Measurements from ENCODE around the gene NOTUM. TPM values are rescaled to one million over a fixed set of nuclear protein-coding genes. Genes with fewer than 3 reads are reported as not detected.

The NOTUM gene
- total and polyA plus RNA-seq, 4 donors = 0.19 to 5.4 (median 1.6) TPM

DNA sequence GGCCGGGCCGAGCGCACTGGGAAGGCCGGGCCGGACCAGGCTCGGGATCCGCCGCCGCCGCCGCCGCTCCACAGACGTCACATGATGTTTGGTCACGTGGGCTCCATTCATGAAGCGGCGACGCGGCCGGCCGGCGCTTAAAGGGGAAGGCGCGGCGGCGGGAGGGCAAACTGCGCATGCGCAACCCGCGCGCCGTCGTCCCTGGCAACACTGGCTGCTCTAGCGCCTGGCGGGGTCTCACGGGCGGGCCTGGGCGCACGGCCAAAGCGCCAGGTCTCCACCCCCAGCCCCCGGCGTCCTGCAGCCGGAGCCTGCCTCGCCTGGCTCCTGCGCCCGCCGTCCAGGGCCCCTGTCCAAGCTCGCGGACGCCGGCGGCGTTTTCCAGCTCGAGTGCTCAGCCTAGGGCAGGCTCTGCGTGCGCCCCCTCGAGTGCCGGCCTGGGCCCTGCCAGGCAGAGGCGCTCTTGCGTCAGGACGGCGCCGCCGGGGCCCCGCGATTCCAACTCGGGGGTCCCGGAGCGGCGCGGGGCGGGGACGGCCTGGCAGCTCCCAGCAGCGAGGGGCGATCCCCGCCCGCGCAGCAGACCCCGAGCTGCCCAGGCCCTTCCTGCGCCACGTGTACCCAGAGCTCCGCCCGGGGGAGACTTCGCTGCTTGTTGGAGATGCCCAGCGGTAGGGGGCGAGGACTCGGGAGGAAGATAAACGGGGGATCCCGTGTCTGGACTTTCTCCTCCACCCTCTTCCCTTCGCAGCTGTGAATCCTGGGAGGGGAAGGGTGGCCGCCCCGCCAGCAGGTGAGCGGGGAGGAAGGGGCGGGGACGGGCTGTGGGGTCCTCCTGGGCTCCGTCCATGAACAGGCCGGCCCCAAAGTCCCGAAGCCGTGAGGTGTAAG, 33.1 kb downstream of the NOTUM start, which contains the start of gene MAFG:
Gene MAFG (minus strand): TSS at position 83 of the 891 bp plus-strand sequence. CDS start 4,550 bp downstream, outside the sequence.
- Histone ChIP-seq H3K27me3 (ENCODE audit: control insufficient read depth in 4 of 4, insufficient read depth in 4 of 4, low read length in 3 of 4) (no peaks in the 10 kb centered on the region), H3K4me3 (ENCODE audit: low read depth in 1 of 3, low read length in 3 of 3) (peak within 1 kb of the TSS; percentile 63 to 93 (median 75)), H3K36me3 (ENCODE audit: control insufficient read depth in 4 of 4, insufficient read depth in 3 of 4, low read depth in 1 of 4, low read length in 3 of 4) (no peaks in the 10 kb centered on the region), H3K4me1 (ENCODE audit: control insufficient read depth in 4 of 4, insufficient read depth in 4 of 4, low read length in 3 of 4) (peaks cover 23 to 62% (median 39%) of the 10 kb centered on the region in 4 donors), H3K9me3 (ENCODE audit: control insufficient read depth in 4 of 4, low read length in 3 of 4) (no peaks in the 10 kb centered on the region), H3K27ac (ENCODE audit: low read depth in 1 of 2, low read length in 2 of 2) (peak within 1 kb of the TSS; percentile 91 to 96), H3K9ac (ENCODE audit: low read depth in 1 of 2, low read length in 2 of 2) (peak within 1 kb of the TSS; percentile 55 to 86)
- TF ChIP-seq, protein P1, sequence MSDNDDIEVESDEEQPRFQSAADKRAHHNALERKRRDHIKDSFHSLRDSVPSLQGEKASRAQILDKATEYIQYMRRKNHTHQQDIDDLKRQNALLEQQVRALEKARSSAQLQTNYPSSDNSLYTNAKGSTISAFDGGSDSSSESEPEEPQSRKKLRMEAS (IDR thresholded peaks at IDR 0.05) = no peak
- TF ChIP-seq RAD21 (IDR thresholded peaks at IDR 0.05) (no peak), JUND (IDR thresholded peaks at IDR 0.05) (no peak), SP1 (IDR thresholded peaks at IDR 0.05) (no peak), YY1 (IDR thresholded peaks at IDR 0.05) (no peak), HNF4A (conservative IDR thresholded peaks at IDR 0.05) (no peak), RXRA (IDR thresholded peaks at IDR 0.05) (no peak), FOXA1 (IDR thresholded peaks at IDR 0.05) (no peak), EGR1 (IDR thresholded peaks at IDR 0.05; ENCODE audit: low read depth in 2 of 2) (no peak), GABPA (IDR thresholded peaks at IDR 0.05 in 1 of 2, conservative IDR thresholded peaks at IDR 0.05 in 1 of 2) (no peak), NR2F2 (IDR thresholded peaks at IDR 0.05) (no peak), FOXA2 (IDR thresholded peaks at IDR 0.05) (no peak), TAF1 (conservative IDR thresholded peaks at IDR 0.05) (no peak)
- TF ChIP-seq, protein P2, sequence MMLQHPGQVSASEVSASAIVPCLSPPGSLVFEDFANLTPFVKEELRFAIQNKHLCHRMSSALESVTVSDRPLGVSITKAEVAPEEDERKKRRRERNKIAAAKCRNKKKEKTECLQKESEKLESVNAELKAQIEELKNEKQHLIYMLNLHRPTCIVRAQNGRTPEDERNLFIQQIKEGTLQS (IDR thresholded peaks at IDR 0.05) = no peak
- TF ChIP-seq, protein P3, sequence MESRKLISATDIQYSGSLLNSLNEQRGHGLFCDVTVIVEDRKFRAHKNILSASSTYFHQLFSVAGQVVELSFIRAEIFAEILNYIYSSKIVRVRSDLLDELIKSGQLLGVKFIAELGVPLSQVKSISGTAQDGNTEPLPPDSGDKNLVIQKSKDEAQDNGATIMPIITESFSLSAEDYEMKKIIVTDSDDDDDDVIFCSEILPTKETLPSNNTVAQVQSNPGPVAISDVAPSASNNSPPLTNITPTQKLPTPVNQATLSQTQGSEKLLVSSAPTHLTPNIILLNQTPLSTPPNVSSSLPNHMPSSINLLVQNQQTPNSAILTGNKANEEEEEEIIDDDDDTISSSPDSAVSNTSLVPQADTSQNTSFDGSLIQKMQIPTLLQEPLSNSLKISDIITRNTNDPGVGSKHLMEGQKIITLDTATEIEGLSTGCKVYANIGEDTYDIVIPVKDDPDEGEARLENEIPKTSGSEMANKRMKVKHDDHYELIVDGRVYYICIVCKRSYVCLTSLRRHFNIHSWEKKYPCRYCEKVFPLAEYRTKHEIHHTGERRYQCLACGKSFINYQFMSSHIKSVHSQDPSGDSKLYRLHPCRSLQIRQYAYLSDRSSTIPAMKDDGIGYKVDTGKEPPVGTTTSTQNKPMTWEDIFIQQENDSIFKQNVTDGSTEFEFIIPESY (IDR thresholded peaks at IDR 0.05) = no peak
- TF ChIP-seq, protein P4, sequence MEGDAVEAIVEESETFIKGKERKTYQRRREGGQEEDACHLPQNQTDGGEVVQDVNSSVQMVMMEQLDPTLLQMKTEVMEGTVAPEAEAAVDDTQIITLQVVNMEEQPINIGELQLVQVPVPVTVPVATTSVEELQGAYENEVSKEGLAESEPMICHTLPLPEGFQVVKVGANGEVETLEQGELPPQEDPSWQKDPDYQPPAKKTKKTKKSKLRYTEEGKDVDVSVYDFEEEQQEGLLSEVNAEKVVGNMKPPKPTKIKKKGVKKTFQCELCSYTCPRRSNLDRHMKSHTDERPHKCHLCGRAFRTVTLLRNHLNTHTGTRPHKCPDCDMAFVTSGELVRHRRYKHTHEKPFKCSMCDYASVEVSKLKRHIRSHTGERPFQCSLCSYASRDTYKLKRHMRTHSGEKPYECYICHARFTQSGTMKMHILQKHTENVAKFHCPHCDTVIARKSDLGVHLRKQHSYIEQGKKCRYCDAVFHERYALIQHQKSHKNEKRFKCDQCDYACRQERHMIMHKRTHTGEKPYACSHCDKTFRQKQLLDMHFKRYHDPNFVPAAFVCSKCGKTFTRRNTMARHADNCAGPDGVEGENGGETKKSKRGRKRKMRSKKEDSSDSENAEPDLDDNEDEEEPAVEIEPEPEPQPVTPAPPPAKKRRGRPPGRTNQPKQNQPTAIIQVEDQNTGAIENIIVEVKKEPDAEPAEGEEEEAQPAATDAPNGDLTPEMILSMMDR (IDR thresholded peaks at IDR 0.05; ENCODE audit: low read depth, low read length, missing input control) = no peak
- TF ChIP-seq, protein P5, sequence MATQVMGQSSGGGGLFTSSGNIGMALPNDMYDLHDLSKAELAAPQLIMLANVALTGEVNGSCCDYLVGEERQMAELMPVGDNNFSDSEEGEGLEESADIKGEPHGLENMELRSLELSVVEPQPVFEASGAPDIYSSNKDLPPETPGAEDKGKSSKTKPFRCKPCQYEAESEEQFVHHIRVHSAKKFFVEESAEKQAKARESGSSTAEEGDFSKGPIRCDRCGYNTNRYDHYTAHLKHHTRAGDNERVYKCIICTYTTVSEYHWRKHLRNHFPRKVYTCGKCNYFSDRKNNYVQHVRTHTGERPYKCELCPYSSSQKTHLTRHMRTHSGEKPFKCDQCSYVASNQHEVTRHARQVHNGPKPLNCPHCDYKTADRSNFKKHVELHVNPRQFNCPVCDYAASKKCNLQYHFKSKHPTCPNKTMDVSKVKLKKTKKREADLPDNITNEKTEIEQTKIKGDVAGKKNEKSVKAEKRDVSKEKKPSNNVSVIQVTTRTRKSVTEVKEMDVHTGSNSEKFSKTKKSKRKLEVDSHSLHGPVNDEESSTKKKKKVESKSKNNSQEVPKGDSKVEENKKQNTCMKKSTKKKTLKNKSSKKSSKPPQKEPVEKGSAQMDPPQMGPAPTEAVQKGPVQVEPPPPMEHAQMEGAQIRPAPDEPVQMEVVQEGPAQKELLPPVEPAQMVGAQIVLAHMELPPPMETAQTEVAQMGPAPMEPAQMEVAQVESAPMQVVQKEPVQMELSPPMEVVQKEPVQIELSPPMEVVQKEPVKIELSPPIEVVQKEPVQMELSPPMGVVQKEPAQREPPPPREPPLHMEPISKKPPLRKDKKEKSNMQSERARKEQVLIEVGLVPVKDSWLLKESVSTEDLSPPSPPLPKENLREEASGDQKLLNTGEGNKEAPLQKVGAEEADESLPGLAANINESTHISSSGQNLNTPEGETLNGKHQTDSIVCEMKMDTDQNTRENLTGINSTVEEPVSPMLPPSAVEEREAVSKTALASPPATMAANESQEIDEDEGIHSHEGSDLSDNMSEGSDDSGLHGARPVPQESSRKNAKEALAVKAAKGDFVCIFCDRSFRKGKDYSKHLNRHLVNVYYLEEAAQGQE (IDR thresholded peaks at IDR 0.05) = no peak
- DNase-seq (ENCODE audit: low spot score) = peak; percentile 92
- 1% methylated on average over 98 of the region's 98 CpGs for WGBS

All from liver (tissue), 9 donors.